Thyroid gland (tissue), 4 donors: ENCODE measurements around the gene NUB1. TPM values are rescaled to one million over a fixed set of nuclear protein-coding genes. Genes with fewer than 3 reads are reported as not detected.
A peak's percentile ranks its signal among the peaks of the same experiment; 100 is the strongest.

ENCODE experiments used
- DNase-seq, 2 donors: peaks; one replicate each; pipeline ENCODE4 v3.0.0-alpha.2; 2019
- H3K27ac ChIP-seq, 3 donors: fragments of 200-600 bp; sonication (generic); 1 replicate in 2 of 3; 2 replicates in 1 of 3; pipeline ENCODE4 v1.5.1; 2016 to 2019; ENCODE audit warnings: mild to moderate bottlenecking in 1 of 3, moderate library complexity in 1 of 3
- H3K27me3 ChIP-seq: fragments of 200-600 bp; sonication (generic); one replicate; pipeline ENCODE4 v1.5.1; 2019
- H3K36me3 ChIP-seq, 2 donors: fragments of 200-600 bp; sonication (generic); one replicate each; pipeline ENCODE4 v1.5.1; 2016 to 2019
- H3K4me1 ChIP-seq, 2 donors: fragments of 200-600 bp; sonication (generic); one replicate each; pipeline ENCODE4 v1.5.1; 2017 to 2019
- H3K4me3 ChIP-seq, 3 donors: fragments of 200-600 bp; sonication (generic); replicated peaks in 1 of 3; 1 replicate in 2 of 3; 2 replicates in 1 of 3; pipeline ENCODE4 v1.5.1; 2016; ENCODE audit warnings: mild to moderate bottlenecking in 1 of 3
- H3K9me3 ChIP-seq: fragments of 200-600 bp; sonication (generic); one replicate; pipeline ENCODE4 v1.5.1; 2017
- CTCF ChIP-seq, 6 experiments: fragments of 200-600 bp in 3 of 6; fragments of 450-650 bp in 3 of 6; sonication (generic) in 3 of 6; IDR thresholded peaks; one replicate each; pipeline ENCODE4 v1.5.1; 2016 to 2019; ENCODE audit warnings: antibody characterized with exemption in 6 of 6, mild to moderate bottlenecking in 2 of 6, inconsistent platforms in 1 of 6, moderate library complexity in 1 of 6
- POLR2A ChIP-seq, 2 donors: fragments of 450-650 bp; IDR thresholded peaks; one replicate each; pipeline ENCODE4 v1.6.1; 2017; ENCODE audit warnings: antibody characterized with exemption in 2 of 2, mild to moderate bottlenecking in 2 of 2, moderate library complexity in 1 of 2
- WGBS, 2 donors: methylation state at CpG; one replicate each; pipeline ENCODE4 v1.1.5; 2017; 5-methylcytosine and 5-hydroxymethylcytosine counted together
- intact Hi-C: fragments of 100-400 bp; cut with DNase I; formaldehyde crosslinking; loops from one replicate; pipeline ENCODE4 v1.15.1; 2023
- total RNA-seq, 4 donors: library from RNA; depleted of rRNA; stranded (reverse); fragments of >200 nt; gene quantifications; one replicate each; pipeline ENCODE4 v1.2.3, GENCODE V29; 2016

NUB1 gene
- total RNA-seq, 4 donors from 2014 or later = 56.9 to 75.5 (median 71.4) TPM

GRCh38 chr7:151382079-151382885 lies 40.7 kb downstream of the NUB1 start:
- peaks cover 14 to 25% of the 10 kb centered on the region in 2 donors for H3K4me1 ChIP-seq
- no peak overlapping the region for H3K27ac ChIP-seq
- peaks cover 10 to 11% of the 10 kb centered on the region in 2 donors for H3K36me3 ChIP-seq
- WGBS, 2 donors = 64 to 70% methylated on average over 23 to 37 of the region's 37 CpGs
- intact Hi-C loops = loop anchor here (10.0 kb wide), 1 partner anchor 383 kb away; no protein-coding TSS in a partner anchor
- TF ChIP-seq POLR2A (IDR thresholded peaks at IDR 0.05) (no peak), CTCF (IDR thresholded peaks at IDR 0.05) (no peak)
- no peaks in the 10 kb centered on the region for H3K9me3 ChIP-seq
- H3K27me3 ChIP-seq = no peaks in the 10 kb centered on the region
- H3K4me3 ChIP-seq = no peak overlapping the region
- no peak for DNase-seq

- Histone ChIP-seq H3K4me3 (no peak overlapping the region), H3K4me1 (peaks cover 17 to 29% of the 10 kb centered on the region in 2 donors), H3K27me3 (no peaks in the 10 kb centered on the region), H3K36me3 (peaks cover 0 to 3% of the 10 kb centered on the region in 2 donors), H3K27ac (no peak overlapping the region), H3K9me3 (no peaks in the 10 kb centered on the region)
- no peak for DNase-seq
- TF ChIP-seq POLR2A (IDR thresholded peaks at IDR 0.05) (no peak), CTCF (IDR thresholded peaks at IDR 0.05) (no peak)
- WGBS, 2 donors = 87 to 97% methylated on average over 14 to 15 of the region's 15 CpGs
- intact Hi-C loops = loop anchor here (10.0 kb wide), 1 partner anchor 381 kb away; no protein-coding TSS in a partner anchor
Measured at GRCh38 chr7:151383638-151384351, 42.2 kb downstream of the NUB1 start.

GRCh38 chr7:151384352-151384697 lies 42.7 kb downstream of the NUB1 start:
- intact Hi-C loops = loop anchor here (10.0 kb wide), 1 partner anchor 380 kb away; no protein-coding TSS in a partner anchor
- WGBS, 2 donors = 83 to 87% methylated on average over 6 of the region's 6 CpGs
- no peak for TF ChIP-seq CTCF (IDR thresholded peaks at IDR 0.05)
- TF ChIP-seq POLR2A (IDR thresholded peaks at IDR 0.05) = no peak
- no peak overlapping the region for H3K4me3 ChIP-seq
- no peak for DNase-seq
- H3K27ac ChIP-seq = no peak overlapping the region
- no peaks in the 10 kb centered on the region for H3K36me3 ChIP-seq
- H3K27me3 ChIP-seq = no peaks in the 10 kb centered on the region
- H3K9me3 ChIP-seq = no peaks in the 10 kb centered on the region
- peaks cover 17 to 29% of the 10 kb centered on the region in 2 donors for H3K4me1 ChIP-seq

DNA sequence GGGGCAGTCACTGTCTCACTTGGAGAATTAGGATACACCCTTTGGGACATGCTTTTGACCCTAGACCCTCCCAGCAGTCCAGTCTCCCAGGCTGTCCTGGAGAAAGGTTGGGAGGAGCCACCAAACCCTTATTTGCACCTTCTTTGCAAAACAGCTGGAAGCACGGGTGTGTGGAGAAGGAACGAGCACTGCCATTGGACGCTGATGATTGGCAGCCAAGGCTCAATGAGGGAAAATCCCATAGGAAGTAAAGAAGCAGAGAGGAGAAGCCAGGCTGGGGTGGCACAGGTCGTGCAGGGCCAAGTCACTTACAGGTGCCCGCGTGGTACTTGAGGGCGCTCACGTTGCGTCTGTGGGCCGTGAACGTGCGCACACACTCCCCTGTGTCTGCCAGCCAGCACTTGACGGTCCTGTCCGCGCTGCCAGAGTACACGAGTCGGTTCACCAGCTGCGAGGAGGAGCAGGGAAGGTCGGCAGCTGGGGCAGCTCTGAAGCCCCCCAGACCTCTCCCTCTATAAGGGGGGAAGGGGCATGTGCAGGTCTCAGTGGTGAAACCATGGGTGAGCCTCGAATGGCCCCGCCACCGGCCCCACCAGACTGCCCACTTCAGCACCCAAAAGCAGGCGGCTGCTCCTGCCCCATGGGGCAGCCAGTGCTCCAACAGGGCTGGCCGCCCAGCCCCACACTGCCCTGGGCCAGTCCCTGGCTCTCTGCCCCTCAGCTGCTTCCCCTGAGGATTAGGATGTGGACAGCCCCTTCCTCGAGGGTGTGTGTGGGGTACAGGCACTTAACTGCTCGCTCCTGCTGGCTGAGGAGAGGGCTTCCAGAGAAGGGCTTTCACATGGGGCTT lies 43.4 kb downstream of the NUB1 start:
- no peak overlapping the region for H3K4me3 ChIP-seq
- intact Hi-C loops = loop anchor here (10.0 kb wide), 1 partner anchor 380 kb away; no protein-coding TSS in a partner anchor
- TF ChIP-seq CTCF (IDR thresholded peaks at IDR 0.05) (no peak), POLR2A (IDR thresholded peaks at IDR 0.05) (no peak)
- peaks cover 17 to 29% of the 10 kb centered on the region in 2 donors for H3K4me1 ChIP-seq
- H3K27ac ChIP-seq = peak overlapping the region in 1 of 3 donors; percentile 50
- DNase-seq = peak; percentile 63 to 64
- H3K36me3 ChIP-seq = no peaks in the 10 kb centered on the region
- no peaks in the 10 kb centered on the region for H3K9me3 ChIP-seq
- WGBS, 2 donors = 82 to 83% methylated on average over 10 to 22 of the region's 26 CpGs
- no peaks in the 10 kb centered on the region for H3K27me3 ChIP-seq
